ENCODE results near the gene RTN4RL1.
A peak's percentile ranks its signal among the peaks of the same experiment; 100 is the strongest.

RTN4RL1 gene

DNA sequence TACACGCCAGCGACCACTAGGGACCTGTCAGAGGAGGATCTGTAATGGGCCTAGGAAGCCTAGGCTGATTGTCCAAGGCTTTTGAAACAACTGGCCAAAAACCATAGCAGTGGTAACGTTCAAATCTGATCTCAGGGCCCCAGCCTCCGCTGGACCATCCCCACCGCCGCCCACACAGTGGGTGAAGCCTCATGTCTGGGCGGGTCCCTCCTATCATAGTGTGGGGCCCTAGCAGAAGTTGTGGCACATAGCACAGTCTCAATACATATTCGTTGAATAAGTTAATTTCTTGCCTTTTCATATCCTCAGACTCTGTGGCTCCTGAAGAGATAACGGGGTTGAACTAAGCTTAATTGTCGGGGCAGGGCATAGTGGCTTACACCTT is 5.6 kb upstream of the RTN4RL1 start:
- Histone ChIP-seq H3K27ac (peak overlapping the region; percentile 66), H3K9me3 (ENCODE audit: control insufficient read depth, low read length) (no peaks in the 10 kb centered on the region), H3K27me3 (ENCODE audit: control insufficient read depth, insufficient read depth, low read length) (no peaks in the 10 kb centered on the region), H3K4me3 (ENCODE audit: low read depth, low read length) (peak overlapping the region; percentile 97), H3K9ac (no peak overlapping the region), H3K36me3 (ENCODE audit: control insufficient read depth, insufficient read depth, low read length) (no peaks in the 10 kb centered on the region), H3K4me1 (no peaks in the 10 kb centered on the region), H3K4me2 (ENCODE audit: low read length) (peak overlapping the region; percentile 84), H3K79me2 (peaks cover 15% of the 10 kb centered on the region), H2AFZ (peak overlapping the region; percentile 92)
- TF ChIP-seq, protein P1, sequence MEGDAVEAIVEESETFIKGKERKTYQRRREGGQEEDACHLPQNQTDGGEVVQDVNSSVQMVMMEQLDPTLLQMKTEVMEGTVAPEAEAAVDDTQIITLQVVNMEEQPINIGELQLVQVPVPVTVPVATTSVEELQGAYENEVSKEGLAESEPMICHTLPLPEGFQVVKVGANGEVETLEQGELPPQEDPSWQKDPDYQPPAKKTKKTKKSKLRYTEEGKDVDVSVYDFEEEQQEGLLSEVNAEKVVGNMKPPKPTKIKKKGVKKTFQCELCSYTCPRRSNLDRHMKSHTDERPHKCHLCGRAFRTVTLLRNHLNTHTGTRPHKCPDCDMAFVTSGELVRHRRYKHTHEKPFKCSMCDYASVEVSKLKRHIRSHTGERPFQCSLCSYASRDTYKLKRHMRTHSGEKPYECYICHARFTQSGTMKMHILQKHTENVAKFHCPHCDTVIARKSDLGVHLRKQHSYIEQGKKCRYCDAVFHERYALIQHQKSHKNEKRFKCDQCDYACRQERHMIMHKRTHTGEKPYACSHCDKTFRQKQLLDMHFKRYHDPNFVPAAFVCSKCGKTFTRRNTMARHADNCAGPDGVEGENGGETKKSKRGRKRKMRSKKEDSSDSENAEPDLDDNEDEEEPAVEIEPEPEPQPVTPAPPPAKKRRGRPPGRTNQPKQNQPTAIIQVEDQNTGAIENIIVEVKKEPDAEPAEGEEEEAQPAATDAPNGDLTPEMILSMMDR (IDR thresholded peaks at IDR 0.05): peak; percentile 54

DNA sequence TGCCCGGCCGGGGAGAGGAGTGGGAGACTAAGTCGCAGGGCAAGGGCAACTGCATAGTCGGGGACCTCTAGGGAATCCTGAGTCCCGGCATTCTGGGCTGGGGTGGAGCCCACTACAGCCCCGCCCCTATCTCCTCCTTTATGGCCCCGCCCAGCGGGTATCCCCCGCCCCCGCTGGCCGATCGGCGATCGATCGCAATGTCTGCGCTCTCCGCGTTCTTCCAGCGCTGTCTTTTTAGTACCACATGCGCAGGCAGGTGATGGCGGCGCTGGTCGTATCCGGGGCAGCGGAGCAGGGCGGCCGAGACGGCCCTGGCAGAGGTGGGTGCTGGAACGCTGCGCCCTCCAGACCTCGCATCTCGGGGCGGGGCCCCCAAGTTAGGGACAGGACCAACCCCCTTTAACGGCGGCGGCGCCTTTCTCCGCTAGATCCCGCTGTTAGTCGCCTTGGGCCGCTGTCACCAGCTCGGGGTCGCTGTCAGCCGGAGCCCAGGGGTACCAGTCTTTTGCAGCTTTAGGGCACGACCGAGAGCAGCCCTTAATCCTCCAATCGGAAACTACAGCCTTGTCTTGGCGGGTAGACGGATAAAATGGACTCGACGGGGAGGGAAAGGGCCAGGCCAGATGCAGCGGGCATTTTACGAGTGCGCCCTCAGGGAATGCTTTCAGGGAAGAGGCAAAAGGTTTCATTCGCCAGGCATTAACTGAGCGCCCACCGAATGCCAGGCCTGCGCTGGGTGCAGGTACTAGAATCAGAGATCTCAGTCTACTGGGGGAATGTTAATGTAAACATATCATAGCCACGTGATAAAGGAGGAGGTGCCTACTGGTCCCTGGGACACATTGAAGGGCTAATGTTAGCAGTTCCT is 5.0 kb upstream of the RTN4RL1 start, which contains the start of gene DPH1:
DPH1 (plus strand) TSS at position 243 of the 868 bp plus-strand sequence; CDS start at position 260, 17 bp downstream.
- H3K27me3 ChIP-seq (ENCODE audit: control insufficient read depth, insufficient read depth, low read length): no peaks in the 10 kb centered on the region
- peak within 1 kb of the TSS; percentile 92 for H2AFZ ChIP-seq
- H3K9ac ChIP-seq: peak within 1 kb of the TSS; percentile 23
- no peaks in the 10 kb centered on the region for H3K36me3 ChIP-seq (ENCODE audit: control insufficient read depth, insufficient read depth, low read length)
- TF ChIP-seq, protein P1 (IDR thresholded peaks at IDR 0.05): no peak
- H3K4me1 ChIP-seq: no peaks in the 10 kb centered on the region
- H3K4me3 ChIP-seq (ENCODE audit: low read depth, low read length): peak within 1 kb of the TSS; percentile 97
- H3K79me2 ChIP-seq: peaks cover 15% of the 10 kb centered on the region
- peak within 1 kb of the TSS; percentile 84 for H3K4me2 ChIP-seq (ENCODE audit: low read length)
- peak within 1 kb of the TSS; percentile 66 for H3K27ac ChIP-seq
- H3K9me3 ChIP-seq (ENCODE audit: control insufficient read depth, low read length): no peaks in the 10 kb centered on the region

DNA sequence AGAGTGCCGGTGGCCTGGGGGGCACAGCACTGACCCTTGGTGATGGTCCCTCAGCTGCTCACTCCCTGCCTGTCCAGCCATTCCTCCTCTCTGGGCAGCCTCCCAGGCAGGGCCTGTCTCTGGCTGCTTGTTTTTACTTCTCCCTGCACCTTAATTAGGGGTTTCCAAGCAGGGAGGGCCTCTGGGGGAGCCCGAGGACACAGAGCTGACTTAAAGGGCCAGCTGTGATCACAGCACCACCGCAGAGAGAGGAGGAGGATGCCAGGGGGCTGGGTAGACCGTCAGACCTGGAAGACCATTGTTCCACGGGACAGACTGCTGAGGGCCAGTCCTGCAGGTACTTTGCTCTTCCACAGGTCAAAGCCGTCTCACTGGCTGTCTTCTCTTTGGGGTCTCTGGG is 3.6 kb upstream of the RTN4RL1 start:
- Histone ChIP-seq H3K36me3 (ENCODE audit: control insufficient read depth, insufficient read depth, low read length) (no peaks in the 10 kb centered on the region), H3K4me1 (no peaks in the 10 kb centered on the region), H3K79me2 (peaks cover 15% of the 10 kb centered on the region), H2AFZ (no peak overlapping the region), H3K27me3 (ENCODE audit: control insufficient read depth, insufficient read depth, low read length) (no peaks in the 10 kb centered on the region), H3K9me3 (ENCODE audit: control insufficient read depth, low read length) (no peaks in the 10 kb centered on the region), H3K4me2 (ENCODE audit: low read length) (no peak overlapping the region), H3K9ac (no peak overlapping the region), H3K4me3 (ENCODE audit: low read depth, low read length) (no peak overlapping the region), H3K27ac (no peak overlapping the region)
- TF ChIP-seq, protein P1 (IDR thresholded peaks at IDR 0.05): no peak

DNA sequence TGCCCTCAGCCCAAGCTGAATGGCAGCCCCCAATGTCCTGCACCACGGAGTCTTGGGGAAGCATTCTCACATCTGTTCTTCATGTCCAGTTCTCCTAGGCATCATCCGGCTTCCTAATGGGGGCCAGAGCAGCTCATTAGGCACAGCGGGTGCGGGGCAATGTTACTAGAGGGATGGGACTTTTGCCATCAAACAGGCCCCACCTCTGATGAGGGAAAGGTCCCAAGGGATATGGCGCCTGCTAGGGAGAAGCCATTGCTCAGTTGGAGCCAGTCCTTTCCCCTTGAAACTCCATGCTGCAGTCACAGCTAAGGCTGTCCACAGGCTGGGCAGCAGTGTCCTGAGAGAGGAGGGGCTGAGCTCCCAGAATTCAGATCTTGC is 3.1 kb upstream of the RTN4RL1 start:
- no peak overlapping the region for H3K9ac ChIP-seq
- no peak overlapping the region for H3K27ac ChIP-seq
- H3K4me1 ChIP-seq: no peaks in the 10 kb centered on the region
- no peak overlapping the region for H2AFZ ChIP-seq
- peaks cover 11% of the 10 kb centered on the region for H3K79me2 ChIP-seq
- no peaks in the 10 kb centered on the region for H3K27me3 ChIP-seq (ENCODE audit: control insufficient read depth, insufficient read depth, low read length)
- TF ChIP-seq, protein P1 (IDR thresholded peaks at IDR 0.05): no peak
- no peak overlapping the region for H3K4me3 ChIP-seq (ENCODE audit: low read depth, low read length)
- no peaks in the 10 kb centered on the region for H3K9me3 ChIP-seq (ENCODE audit: control insufficient read depth, low read length)
- H3K4me2 ChIP-seq (ENCODE audit: low read length): no peak overlapping the region
- no peaks in the 10 kb centered on the region for H3K36me3 ChIP-seq (ENCODE audit: control insufficient read depth, insufficient read depth, low read length)
